GM18507 (cell line): ENCODE results near the gene CEP170.
"Not testable (repeated sequence)": the region's sequence is repeated elsewhere in the genome, so short reads cannot be mapped to it uniquely, and the experiment has no call there.

Experiments used
- DNase-seq: peaks from one replicate; pipeline ENCODE4 v3.0.0; 2011; ENCODE audit warnings: low read depth; ENCODE audit not compliant: insufficient read length; ENCODE audit errors: extremely low spot score
- FAIRE-seq: peaks from 2 replicates; lab custom pipeline; 2011; peaks lifted over from hg19 to GRCh38; lab: Jason Lieb, UNC

Gene CEP170

GRCh38 chr1:243186201-243186995, 68.7 kb downstream of the CEP170 start:
- not testable (repeated sequence) for FAIRE-seq, DNase-seq

- DNase-seq, FAIRE-seq: not testable (repeated sequence)
These were observed 70.3 kb downstream of the CEP170 start for GRCh38 chr1:243184787-243185186.

GRCh38 chr1:243183661-243184060, 71.4 kb downstream of the CEP170 start:
- not testable (repeated sequence) for FAIRE-seq, DNase-seq

DNA sequence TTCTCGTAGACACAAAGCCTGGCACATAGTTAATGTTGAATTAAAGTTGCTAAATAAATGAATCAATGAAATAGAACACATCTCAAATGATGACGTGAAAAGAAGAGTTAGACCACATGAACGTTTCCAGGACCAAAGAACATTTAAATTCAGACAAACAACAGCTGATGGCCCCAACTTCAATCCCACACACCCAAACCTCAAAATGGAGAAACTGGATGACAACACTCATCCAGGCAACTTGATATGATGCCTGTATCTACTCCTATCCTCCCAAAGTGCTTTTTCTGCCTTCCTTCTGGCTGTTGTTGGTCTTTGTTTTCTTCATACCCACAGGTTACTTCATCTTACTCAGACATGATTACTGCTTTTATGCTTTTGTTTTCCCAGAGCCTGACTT, 71.9 kb downstream of the CEP170 start:
- DNase-seq, FAIRE-seq: not testable (repeated sequence)

GRCh38 chr1:243179720-243180119, 75.4 kb downstream of the CEP170 start:
- DNase-seq (no peak), FAIRE-seq (no peak)

- not testable (repeated sequence) for DNase-seq, FAIRE-seq
These were observed 77.3 kb downstream of the CEP170 start for GRCh38 chr1:243177792-243178191.

DNA sequence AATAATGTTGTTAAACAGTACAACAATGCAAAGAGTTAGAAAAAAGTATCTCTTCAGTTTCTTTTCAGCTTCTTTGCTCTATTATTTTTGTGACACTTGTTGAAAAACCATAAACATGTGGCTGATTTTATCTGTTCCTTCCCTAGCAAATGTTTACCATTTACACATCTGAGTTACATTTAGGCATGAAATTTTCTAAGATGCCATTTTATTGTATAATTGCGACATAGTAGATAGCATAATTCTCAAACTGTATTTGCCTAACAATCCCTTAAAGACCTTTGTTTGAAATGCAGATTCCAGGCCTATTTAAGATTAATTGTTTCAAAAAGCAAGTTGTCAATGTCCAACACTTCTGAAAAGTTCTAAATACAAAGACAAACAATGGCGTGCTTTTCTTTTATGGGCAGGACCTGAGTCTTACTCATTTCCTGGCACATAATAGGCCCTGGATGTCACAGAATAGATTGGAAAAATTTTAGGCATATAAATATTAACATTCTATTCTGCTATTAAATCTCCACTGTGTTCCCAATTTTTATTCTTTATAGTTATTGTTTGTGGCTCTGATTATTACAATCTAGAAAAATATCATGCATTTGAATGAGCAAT, 81.2 kb downstream of the CEP170 start:
- FAIRE-seq: peak; percentile 42
- DNase-seq: not testable (repeated sequence)

- FAIRE-seq, DNase-seq: not testable (repeated sequence)
These were observed 90.2 kb downstream of the CEP170 start for GRCh38 chr1:243164911-243165310.

- not testable (repeated sequence) for DNase-seq, FAIRE-seq
These were observed 104.2 kb downstream of the CEP170 start for GRCh38 chr1:243150906-243151305.

DNA sequence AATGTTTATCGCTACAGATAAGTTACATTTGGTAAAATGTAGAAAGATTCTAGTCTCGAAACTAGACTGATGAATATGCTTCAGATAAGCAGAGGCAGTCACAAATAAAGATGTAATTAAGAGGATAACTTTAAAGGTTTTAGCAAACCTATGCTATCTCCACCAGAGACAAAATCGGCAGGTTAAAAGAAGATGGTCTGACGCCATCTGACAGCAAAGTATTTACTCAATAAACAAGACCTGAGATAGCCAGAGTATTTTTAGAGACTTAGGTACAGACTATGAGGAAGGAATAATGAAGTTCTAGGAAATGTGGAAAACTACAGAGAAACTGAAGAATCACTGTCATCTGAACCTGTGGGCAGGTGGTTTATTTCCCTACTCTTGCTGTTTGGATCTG, 106.0 kb downstream of the CEP170 start:
- not testable (repeated sequence) for FAIRE-seq, DNase-seq

DNA sequence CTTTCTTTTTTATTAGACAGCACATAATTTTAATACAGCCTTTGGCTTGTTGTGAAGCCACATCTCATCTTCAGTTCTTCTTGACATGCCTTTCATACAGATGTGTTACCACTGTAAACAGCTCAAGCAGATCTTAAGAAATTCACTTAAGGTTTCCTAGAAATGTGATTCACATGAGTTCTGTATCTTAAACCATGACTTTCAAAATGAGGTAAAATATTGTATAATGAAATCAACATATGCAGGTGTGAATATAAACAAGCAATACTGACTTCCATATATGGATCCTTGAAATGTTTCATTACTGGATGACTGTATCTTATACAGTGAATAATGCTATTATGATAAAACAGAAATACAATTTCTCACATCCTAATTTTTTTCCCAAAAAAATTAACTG, 107.7 kb downstream of the CEP170 start:
- not testable (repeated sequence) for DNase-seq, FAIRE-seq

- DNase-seq, FAIRE-seq: not testable (repeated sequence)
These were observed 114.6 kb downstream of the CEP170 start for GRCh38 chr1:243140498-243140897.

- DNase-seq, FAIRE-seq: not testable (repeated sequence)
These were observed 132.1 kb downstream of the CEP170 start for GRCh38 chr1:243122876-243123409.

DNA sequence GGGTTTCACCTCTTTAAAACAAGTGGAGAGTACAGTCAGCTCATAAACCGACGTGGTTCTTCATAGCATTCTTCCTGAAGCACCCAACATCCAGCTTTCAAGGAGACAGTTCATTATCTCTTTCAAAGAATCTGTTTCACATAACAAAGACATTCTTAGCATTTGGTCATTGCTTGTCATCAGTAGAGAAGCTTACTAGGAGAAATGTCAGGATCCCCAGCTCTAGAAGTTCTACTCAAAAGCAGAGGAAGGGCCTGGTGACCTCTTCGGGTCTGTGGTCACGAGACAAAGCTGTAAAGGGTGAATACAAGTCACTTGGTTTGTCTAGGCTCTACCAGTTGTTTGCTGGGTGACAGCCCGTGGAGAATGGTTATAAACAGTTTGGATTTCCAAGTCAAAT, 133.1 kb downstream of the CEP170 start:
- DNase-seq, FAIRE-seq: not testable (repeated sequence)

- not testable (repeated sequence) for FAIRE-seq, DNase-seq
These were observed 136.3 kb downstream of the CEP170 start for GRCh38 chr1:243118601-243119322.

- not testable (repeated sequence) for DNase-seq, FAIRE-seq
These were observed 138.9 kb downstream of the CEP170 start for GRCh38 chr1:243116187-243116586.

DNA sequence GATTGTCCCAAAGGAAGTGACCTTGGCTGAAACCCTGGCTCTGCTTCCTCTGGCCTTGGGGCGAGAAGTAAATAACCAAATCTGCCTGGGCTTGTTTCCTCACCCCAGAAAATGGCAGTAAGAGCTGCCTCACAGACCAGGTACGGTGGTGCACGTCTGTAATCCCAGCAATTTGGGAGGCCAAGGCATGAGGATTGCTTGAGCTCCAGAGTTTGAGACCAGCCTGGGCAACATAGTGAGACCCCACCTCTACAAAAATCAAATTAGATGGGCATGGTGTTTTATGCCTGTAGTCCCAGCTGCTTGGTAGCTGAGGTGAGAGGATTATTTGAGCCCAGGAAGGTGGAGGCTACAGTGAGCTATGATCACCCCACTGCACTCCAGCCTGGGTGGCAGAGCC, 140.3 kb downstream of the CEP170 start:
- DNase-seq, FAIRE-seq: not testable (repeated sequence)

DNA sequence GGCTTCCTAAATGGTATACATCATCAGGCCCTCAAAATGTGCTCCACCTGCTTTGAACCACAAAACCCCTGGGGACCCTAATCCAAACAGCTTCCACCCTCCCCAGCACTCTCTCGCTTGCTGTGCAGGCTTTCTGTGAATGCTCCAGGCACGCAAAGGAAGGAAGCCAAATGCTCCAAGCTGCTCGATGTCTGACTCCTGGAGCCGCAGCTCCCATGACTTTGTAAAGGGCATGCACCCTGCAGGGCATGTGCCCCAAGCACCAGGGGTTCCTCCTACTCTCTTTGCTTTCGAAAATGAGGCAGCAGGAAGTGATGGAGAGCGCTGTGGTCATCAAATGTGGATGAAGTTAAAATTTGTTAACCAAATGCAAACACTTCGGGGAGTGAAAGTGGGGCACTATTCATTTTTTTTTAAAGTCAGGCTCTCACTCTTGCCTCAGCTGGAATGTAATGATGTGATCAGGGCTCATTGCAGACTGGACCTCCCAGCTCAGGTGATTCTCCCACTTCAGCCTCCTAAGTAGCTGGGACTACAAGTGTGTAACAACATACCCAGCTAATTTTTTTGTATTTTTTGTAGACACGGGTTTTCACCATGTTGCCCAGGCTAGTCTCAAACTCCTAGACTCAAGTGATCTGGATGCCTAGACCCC, 140.9 kb downstream of the CEP170 start:
- DNase-seq: not testable (repeated sequence)
- FAIRE-seq: peak; percentile 79

DNA sequence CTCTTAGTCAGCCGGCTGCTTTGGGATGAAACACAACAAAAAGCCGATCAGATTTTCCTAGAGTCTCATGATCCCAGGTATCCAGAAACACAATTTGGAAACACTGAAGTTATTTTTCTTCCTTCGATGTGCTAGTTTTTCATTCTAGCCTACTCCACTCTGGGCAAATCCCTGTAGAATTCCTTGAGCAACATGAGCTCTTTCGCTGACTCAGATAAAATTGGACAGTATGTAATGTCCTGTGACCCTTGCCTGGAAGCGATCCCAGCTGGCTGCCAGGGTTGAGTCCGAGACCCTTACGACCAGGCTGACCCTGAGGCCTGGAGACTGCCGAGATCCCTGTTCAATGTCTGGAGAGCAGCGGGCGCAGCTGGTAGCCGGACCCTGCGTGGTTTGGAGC, 147.9 kb downstream of the CEP170 start:
- not testable (repeated sequence) for DNase-seq, FAIRE-seq
